HCT116 (cell line): ENCODE data around the gene SH3PXD2A. TPM values are rescaled to one million over a fixed set of nuclear protein-coding genes. Genes with fewer than 3 reads are reported as not detected.

ENCODE experiments used
- ATAC-seq: fragments of 200-7000 bp; cut with Tn5 transposase; 2 replicates; pipeline ENCODE4 v1.9.1; 2020; ENCODE audit warnings: mild to moderate bottlenecking, moderate library complexity
- BruUV-seq: library from RNA; stranded (reverse); fragments of 400-500 nt; replicated peaks from 2 replicates; lab custom pipeline; 2021; lab: Mats Ljungman, UMichigan
- CTCF ChIA-PET: fragments of 300-600 bp; sonication (Branson Sonifier 250); formaldehyde crosslinking; loops from one replicate; lab custom pipeline; 2021; ENCODE audit warnings: antibody characterized with exemption; lab: Charles Lee
- POLR2A ChIA-PET: fragments of 300-600, 350-600 bp; sonication (Branson Sonifier 250); formaldehyde crosslinking; loops from one replicate; lab custom pipeline; 2021; ENCODE audit warnings: antibody characterized with exemption; lab: Charles Lee
- RAD21 ChIA-PET, 2 experiments: fragments of 300-600 bp; sonication (Branson Sonifier 250); formaldehyde crosslinking; loops; one replicate each; lab custom pipeline; 2023; ENCODE audit warnings: low total read pairs in 2 of 2; ENCODE audit not compliant: uncharacterized antibody in 2 of 2, unreplicated experiment in 2 of 2, low non-redundant PET in 1 of 2; lab: Charles Lee
- DNase-seq: peaks from one replicate; pipeline ENCODE4 v3.0.0-alpha.2; 2010; ENCODE audit warnings: low read depth, low spot score
- H2AFZ ChIP-seq: fragments of 200-600 bp; shearing (Covaris generic), sonication (generic); 2 replicates; pipeline ENCODE4 v1.6.1; 2017; ENCODE audit warnings: low read depth, mixed run types, mixed read lengths, antibody characterized with exemption, low read length; ENCODE audit not compliant: poor library complexity, severe bottlenecking
- H3K27ac ChIP-seq: 2 replicates; pipeline ENCODE4 v1.5.1; 2012; ENCODE audit warnings: low read depth, low read length
- H3K27me3 ChIP-seq: fragments of 200-600 bp; sonication (generic); 2 replicates; pipeline ENCODE4 v1.6.1; 2016; ENCODE audit warnings: mixed run types, low read length, mixed read lengths; ENCODE audit not compliant: insufficient read depth
- H3K36me3 ChIP-seq, 2 experiments: fragments of 200-500 bp in 1 of 2; fragments of 200-600 bp in 1 of 2; sonication (Bioruptor generic) in 1 of 2; sonication (generic) in 1 of 2; 2 replicates each; pipeline versions ENCODE4 v1.5.1 to v1.6.1; 2014 to 2016; ENCODE audit warnings: low read length in 2 of 2, inconsistent platforms in 1 of 2, mixed read lengths in 1 of 2, mixed run types in 1 of 2; ENCODE audit not compliant: insufficient read depth in 2 of 2, control insufficient read depth in 1 of 2
- H3K4me1 ChIP-seq, 2 experiments: fragments of 200-600 bp in 1 of 2; sonication (generic) in 1 of 2; 2 replicates each; pipeline versions ENCODE4 v1.5.1 to v1.6.1; 2012 to 2017; ENCODE audit warnings: low read length in 2 of 2, inconsistent platforms in 1 of 2, mild to moderate bottlenecking in 1 of 2, mixed read lengths in 1 of 2, mixed run types in 1 of 2, moderate library complexity in 1 of 2; ENCODE audit not compliant: insufficient read depth in 2 of 2, control insufficient read depth in 1 of 2
- H3K4me2 ChIP-seq: fragments of 200-600 bp; sonication (generic); 2 replicates; pipeline ENCODE4 v1.6.1; 2017; ENCODE audit warnings: mixed run types, low read length, mixed read lengths
- H3K4me3 ChIP-seq, 2 experiments: fragments of 200-600 bp in 1 of 2; sonication (generic) in 1 of 2; replicated peaks in 1 of 2; 2 replicates each; pipeline ENCODE4 v1.5.1; 2011 to 2016; ENCODE audit warnings: low read length in 2 of 2, control low read depth in 1 of 2, low read depth in 1 of 2, mild to moderate bottlenecking in 1 of 2, mixed read lengths in 1 of 2, mixed run types in 1 of 2
- H3K79me2 ChIP-seq: fragments of 200-600 bp; sonication (generic); 2 replicates; pipeline ENCODE4 v1.6.1; 2017; ENCODE audit warnings: mild to moderate bottlenecking, mixed run types, low read length, moderate library complexity, mixed read lengths; ENCODE audit not compliant: insufficient read depth
- H3K9ac ChIP-seq: fragments of 200-600 bp; sonication (generic); 2 replicates; pipeline ENCODE4 v1.6.1; 2016; ENCODE audit warnings: low read length, mixed read lengths
- H3K9me2 ChIP-seq: fragments of 200-600 bp; sonication (generic), shearing (Covaris generic); 2 replicates; pipeline ENCODE4 v1.6.1; 2017; ENCODE audit warnings: mixed run types, mild to moderate bottlenecking, moderate library complexity; ENCODE audit not compliant: insufficient read depth
- H3K9me3 ChIP-seq, 2 experiments: fragments of 200-500 bp in 1 of 2; fragments of 200-600 bp in 1 of 2; sonication (Bioruptor generic) in 1 of 2; sonication (generic) in 1 of 2; 2 replicates each; pipeline ENCODE4 v1.6.1; 2014 to 2017; ENCODE audit warnings: low read length in 2 of 2, mixed read lengths in 2 of 2, inconsistent platforms in 1 of 2, low read depth in 1 of 2, mild to moderate bottlenecking in 1 of 2, mixed run types in 1 of 2, moderate library complexity in 1 of 2; ENCODE audit not compliant: control insufficient read depth in 1 of 2, insufficient read depth in 1 of 2
- H4K20me1 ChIP-seq: fragments of 200-600 bp; sonication (generic), shearing (Covaris generic); 2 replicates; pipeline ENCODE4 v1.6.1; 2017; ENCODE audit warnings: mixed run types, mild to moderate bottlenecking, moderate library complexity; ENCODE audit not compliant: insufficient read depth
- CBX3 ChIP-seq: IDR thresholded peaks from 2 replicates; pipeline ENCODE4 v1.6.1; 2012; ENCODE audit warnings: low read depth
- CEBPB ChIP-seq: IDR thresholded peaks from 2 replicates; pipeline ENCODE4 v1.6.1; 2012; ENCODE audit warnings: low read depth
- EGR1 ChIP-seq: IDR thresholded peaks from 2 replicates; pipeline ENCODE4 v1.6.1; 2012; ENCODE audit warnings: low read depth
- EZH2 ChIP-seq: fragments of 200-600 bp; sonication (generic); IDR thresholded peaks from 2 replicates; pipeline ENCODE4 v1.6.1; 2017; ENCODE audit warnings: antibody characterized with exemption, mixed run types
- EZH2phosphoT487 ChIP-seq: fragments of 200-600 bp; IDR thresholded peaks from 2 replicates; pipeline ENCODE4 v1.6.1; 2018; ENCODE audit warnings: antibody characterized with exemption, borderline replicate concordance
- POLR2A ChIP-seq: IDR thresholded peaks from 2 replicates; pipeline ENCODE4 v1.7.0; 2011; ENCODE audit warnings: borderline replicate concordance; ENCODE audit not compliant: insufficient read depth, insufficient read length; ENCODE audit errors: extremely low read depth
- SP1 ChIP-seq: IDR thresholded peaks from 2 replicates; pipeline ENCODE4 v1.6.1; 2012; ENCODE audit warnings: low read depth
- TCF7L2 ChIP-seq: IDR thresholded peaks from 2 replicates; pipeline ENCODE4 v1.7.0; 2011; ENCODE audit warnings: borderline replicate concordance, inconsistent platforms; ENCODE audit not compliant: insufficient read depth, insufficient read length; ENCODE audit errors: extremely low read depth
- YY1 ChIP-seq: IDR thresholded peaks from 2 replicates; pipeline ENCODE4 v1.6.1; 2011; ENCODE audit warnings: low read length, low read depth, moderate library complexity, mild to moderate bottlenecking; ENCODE audit not compliant: insufficient replicate concordance; ENCODE audit errors: extremely low read depth
- ZFX ChIP-seq: fragments of 450-650 bp; IDR thresholded peaks from 2 replicates; pipeline ENCODE4 v1.6.1; 2017
- ZNF274 ChIP-seq: fragments of 200-500 bp; sonication (Bioruptor generic); IDR thresholded peaks from 2 replicates; pipeline ENCODE4 v1.6.1; 2014; ENCODE audit warnings: mild to moderate bottlenecking, low read depth, low read length, inconsistent platforms
- intact Hi-C: fragments of 100-400 bp; cut with micrococcal nuclease; formaldehyde crosslinking; loops from 2 replicates; pipeline ENCODE4 v1.10.0; 2022
- total RNA-seq: library from RNA; stranded (reverse); gene quantifications from one replicate; pipeline ENCODE4 v1.2.1, GENCODE V29; 2021; ENCODE audit not compliant: unreplicated experiment
- TF ChIP-seq, protein P1 (sequence below): IDR thresholded peaks from 2 replicates; pipeline ENCODE4 v1.6.1; 2011; ENCODE audit warnings: mild to moderate bottlenecking, low read length, moderate library complexity; ENCODE audit not compliant: insufficient replicate concordance; ENCODE audit errors: extremely low read depth
- TF ChIP-seq, protein P2 (sequence below): IDR thresholded peaks from 2 replicates; pipeline ENCODE4 v1.6.1; 2012

The SH3PXD2A gene
- total RNA-seq, 1 experiment from 2014 or later = 8.7 TPM

DNA sequence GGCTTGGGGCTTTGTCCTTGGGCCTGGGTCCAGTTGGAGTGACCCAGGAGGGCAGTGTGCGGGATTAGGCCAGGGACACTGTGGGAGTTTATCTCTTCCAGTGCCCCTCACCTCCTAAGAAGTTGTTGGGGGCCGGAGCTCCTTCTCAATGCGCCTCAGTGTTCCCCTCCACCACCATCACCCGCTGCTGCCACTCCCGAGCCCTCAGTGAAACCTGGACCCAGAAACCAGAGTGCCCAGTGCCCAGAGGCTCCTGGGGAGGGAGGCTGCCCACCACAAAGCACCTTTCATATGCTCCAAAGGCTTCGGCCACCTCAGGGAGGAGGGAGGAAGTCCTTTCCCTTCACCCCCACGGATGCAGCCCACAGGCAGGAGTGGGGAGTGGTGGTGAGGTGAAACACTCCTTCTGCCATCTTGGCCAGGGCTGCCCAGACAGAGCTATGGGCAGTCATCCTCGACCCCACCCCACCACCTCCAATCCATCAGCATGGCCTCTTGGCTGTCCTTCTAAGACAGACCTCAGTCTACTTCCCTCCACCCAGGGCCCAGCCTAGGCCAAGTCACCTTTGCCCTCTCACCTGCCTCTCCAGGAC is 99.0 kb downstream of the SH3PXD2A start:
- no peaks in the 10 kb centered on the region for H3K27me3 ChIP-seq
- no peak overlapping the region for H3K27ac ChIP-seq
- no peak overlapping the region for H3K9ac ChIP-seq
- RAD21 ChIA-PET = no interaction called here
- BruUV-seq = no TSS peak
- H3K36me3 ChIP-seq = no peaks in the 10 kb centered on the region
- no peak overlapping the region for H2AFZ ChIP-seq
- no peaks in the 10 kb centered on the region for H3K79me2 ChIP-seq
- peaks cover 4 to 9% of the 10 kb centered on the region in 2 experiments; a peak in 1 of 4 replicates for H3K9me3 ChIP-seq
- intact Hi-C loops = no loop called here
- no peak overlapping the region for H3K4me2 ChIP-seq
- no peak for TF ChIP-seq POLR2A
- no peak for TF ChIP-seq EGR1
- TF ChIP-seq, protein P1, sequence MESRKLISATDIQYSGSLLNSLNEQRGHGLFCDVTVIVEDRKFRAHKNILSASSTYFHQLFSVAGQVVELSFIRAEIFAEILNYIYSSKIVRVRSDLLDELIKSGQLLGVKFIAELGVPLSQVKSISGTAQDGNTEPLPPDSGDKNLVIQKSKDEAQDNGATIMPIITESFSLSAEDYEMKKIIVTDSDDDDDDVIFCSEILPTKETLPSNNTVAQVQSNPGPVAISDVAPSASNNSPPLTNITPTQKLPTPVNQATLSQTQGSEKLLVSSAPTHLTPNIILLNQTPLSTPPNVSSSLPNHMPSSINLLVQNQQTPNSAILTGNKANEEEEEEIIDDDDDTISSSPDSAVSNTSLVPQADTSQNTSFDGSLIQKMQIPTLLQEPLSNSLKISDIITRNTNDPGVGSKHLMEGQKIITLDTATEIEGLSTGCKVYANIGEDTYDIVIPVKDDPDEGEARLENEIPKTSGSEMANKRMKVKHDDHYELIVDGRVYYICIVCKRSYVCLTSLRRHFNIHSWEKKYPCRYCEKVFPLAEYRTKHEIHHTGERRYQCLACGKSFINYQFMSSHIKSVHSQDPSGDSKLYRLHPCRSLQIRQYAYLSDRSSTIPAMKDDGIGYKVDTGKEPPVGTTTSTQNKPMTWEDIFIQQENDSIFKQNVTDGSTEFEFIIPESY = no peak
- TF ChIP-seq YY1 = no peak
- no peak for TF ChIP-seq TCF7L2
- no peak for TF ChIP-seq EZH2phosphoT487
- TF ChIP-seq ZNF274 = no peak
- TF ChIP-seq EZH2 = no peak
- TF ChIP-seq ZFX = no peak
- no peak for TF ChIP-seq SP1
- TF ChIP-seq CEBPB = no peak
- TF ChIP-seq CBX3 = no peak
- TF ChIP-seq, protein P2, sequence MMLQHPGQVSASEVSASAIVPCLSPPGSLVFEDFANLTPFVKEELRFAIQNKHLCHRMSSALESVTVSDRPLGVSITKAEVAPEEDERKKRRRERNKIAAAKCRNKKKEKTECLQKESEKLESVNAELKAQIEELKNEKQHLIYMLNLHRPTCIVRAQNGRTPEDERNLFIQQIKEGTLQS = no peak
- H3K9me2 ChIP-seq = no peaks in the 10 kb centered on the region
- ATAC-seq (no peak), DNase-seq (no peak)
- H4K20me1 ChIP-seq = no peaks in the 10 kb centered on the region
- H3K4me1 ChIP-seq = peaks cover 6 to 28% of the 10 kb centered on the region in 2 experiments
- no peak overlapping the region for H3K4me3 ChIP-seq
- POLR2A ChIA-PET = no interaction called here
- CTCF ChIA-PET = interaction anchor here (1.2 kb wide), 1 partner anchor 10 kb away, joined by 3 read pairs; no protein-coding TSS in a partner anchor
